ENCODE measurements around the gene SPTLC2.

DNA sequence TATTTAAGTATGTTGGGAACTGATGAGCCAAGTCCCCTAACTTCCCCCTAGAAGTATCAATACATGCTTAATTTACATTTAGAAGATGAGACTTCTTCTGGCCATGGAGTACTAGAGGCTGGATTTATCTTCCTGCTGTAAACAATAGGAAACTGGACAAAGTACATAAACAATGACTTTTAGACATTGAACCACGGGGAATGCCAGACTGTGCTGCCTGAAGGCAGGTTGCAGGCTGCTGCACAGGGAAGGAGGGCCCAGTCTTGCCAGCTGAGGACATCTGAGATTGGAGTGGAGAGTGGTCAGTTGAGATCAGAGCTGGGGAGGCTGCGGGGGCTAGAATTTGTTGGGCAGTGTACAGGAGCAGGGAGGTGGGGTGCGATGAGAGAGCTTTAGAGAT lies 93.3 kb downstream of the SPTLC2 start:
- TF ChIP-seq, protein P1, sequence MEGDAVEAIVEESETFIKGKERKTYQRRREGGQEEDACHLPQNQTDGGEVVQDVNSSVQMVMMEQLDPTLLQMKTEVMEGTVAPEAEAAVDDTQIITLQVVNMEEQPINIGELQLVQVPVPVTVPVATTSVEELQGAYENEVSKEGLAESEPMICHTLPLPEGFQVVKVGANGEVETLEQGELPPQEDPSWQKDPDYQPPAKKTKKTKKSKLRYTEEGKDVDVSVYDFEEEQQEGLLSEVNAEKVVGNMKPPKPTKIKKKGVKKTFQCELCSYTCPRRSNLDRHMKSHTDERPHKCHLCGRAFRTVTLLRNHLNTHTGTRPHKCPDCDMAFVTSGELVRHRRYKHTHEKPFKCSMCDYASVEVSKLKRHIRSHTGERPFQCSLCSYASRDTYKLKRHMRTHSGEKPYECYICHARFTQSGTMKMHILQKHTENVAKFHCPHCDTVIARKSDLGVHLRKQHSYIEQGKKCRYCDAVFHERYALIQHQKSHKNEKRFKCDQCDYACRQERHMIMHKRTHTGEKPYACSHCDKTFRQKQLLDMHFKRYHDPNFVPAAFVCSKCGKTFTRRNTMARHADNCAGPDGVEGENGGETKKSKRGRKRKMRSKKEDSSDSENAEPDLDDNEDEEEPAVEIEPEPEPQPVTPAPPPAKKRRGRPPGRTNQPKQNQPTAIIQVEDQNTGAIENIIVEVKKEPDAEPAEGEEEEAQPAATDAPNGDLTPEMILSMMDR (IDR thresholded peaks at IDR 0.05; ENCODE audit: insufficient read depth, low read length): no peak
- no peak for TF ChIP-seq POLR2AphosphoS5 (IDR thresholded peaks at IDR 0.05; ENCODE audit: low read depth)
- TF ChIP-seq GABPA (IDR thresholded peaks at IDR 0.05; ENCODE audit: low read depth): no peak

Data from HL-60 (cell line).